ENCODE data around the gene EXOC3L1.
A peak's percentile ranks its signal among the peaks of the same experiment; 100 is the strongest.

The EXOC3L1 gene

GRCh38 chr16:67181346-67181745, 8.6 kb downstream of the EXOC3L1 start:
- H3K4me3 ChIP-seq (ENCODE audit: low read length) = no peak overlapping the region
- no peak for DNase-seq (ENCODE audit: low read depth)
- no peak for TF ChIP-seq CTCF (conservative IDR thresholded peaks at IDR 0.05; ENCODE audit: low read depth, low read length)

GRCh38 chr16:67180166-67180565, 9.8 kb downstream of the EXOC3L1 start:
- no peak overlapping the region for H3K4me3 ChIP-seq (ENCODE audit: low read length)
- TF ChIP-seq CTCF (conservative IDR thresholded peaks at IDR 0.05; ENCODE audit: low read depth, low read length) = no peak
- no peak for DNase-seq (ENCODE audit: low read depth)

- DNase-seq (ENCODE audit: low read depth) = no peak
- no peak overlapping the region for H3K4me3 ChIP-seq (ENCODE audit: low read length)
- TF ChIP-seq CTCF (conservative IDR thresholded peaks at IDR 0.05; ENCODE audit: low read depth, low read length) = peak; percentile 18
Measured at GRCh38 chr16:67179421-67180080, 10.4 kb downstream of the EXOC3L1 start.

GRCh38 chr16:67177743-67178699, 11.9 kb downstream of the EXOC3L1 start:
- no peak for DNase-seq (ENCODE audit: low read depth)
- no peak for TF ChIP-seq CTCF (conservative IDR thresholded peaks at IDR 0.05; ENCODE audit: low read depth, low read length)
- peak overlapping the region; percentile 43 for H3K4me3 ChIP-seq (ENCODE audit: low read length)

GRCh38 chr16:67176662-67177061, 13.3 kb downstream of the EXOC3L1 start:
- no peak for TF ChIP-seq CTCF (conservative IDR thresholded peaks at IDR 0.05; ENCODE audit: low read depth, low read length)
- DNase-seq (ENCODE audit: low read depth) = no peak
- H3K4me3 ChIP-seq (ENCODE audit: low read length) = no peak overlapping the region

- peak overlapping the region; percentile 57 for H3K4me3 ChIP-seq (ENCODE audit: low read length)
- TF ChIP-seq CTCF (conservative IDR thresholded peaks at IDR 0.05; ENCODE audit: low read depth, low read length) = no peak
- no peak for DNase-seq (ENCODE audit: low read depth)
Measured at GRCh38 chr16:67174706-67175231, 15.2 kb downstream of the EXOC3L1 start.
